ENCODE measurements around the gene SAMD7.

SAMD7 gene

DNA sequence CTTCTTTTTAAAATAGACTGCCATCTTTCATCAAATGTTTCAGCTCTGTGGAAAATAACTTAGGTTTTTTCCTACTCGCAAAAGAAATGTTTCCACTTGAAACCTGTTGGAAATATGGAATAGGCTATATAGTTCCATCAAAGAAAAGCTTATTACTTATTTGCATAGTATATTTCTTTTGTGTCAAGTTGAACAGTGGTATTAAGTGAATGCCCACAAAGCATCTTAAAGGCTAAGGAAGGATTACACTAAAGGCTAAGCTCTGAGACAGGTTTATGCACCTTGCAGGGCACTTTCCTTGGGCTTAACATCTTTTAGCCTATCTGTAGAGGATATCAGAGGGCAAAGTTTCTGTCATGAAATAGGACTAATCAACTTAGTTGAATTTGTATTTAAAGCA lies at the start of gene SAMD7:
TSS of gene SAMD7 (plus strand) at position 301 of the 400 bp plus-strand sequence. CDS start 7,927 bp downstream, outside the sequence.
- no peak for DNase-seq

GRCh38 chr3:169861871-169862270 lies 49.5 kb upstream of the SAMD7 start:
- no peak for DNase-seq

DNA sequence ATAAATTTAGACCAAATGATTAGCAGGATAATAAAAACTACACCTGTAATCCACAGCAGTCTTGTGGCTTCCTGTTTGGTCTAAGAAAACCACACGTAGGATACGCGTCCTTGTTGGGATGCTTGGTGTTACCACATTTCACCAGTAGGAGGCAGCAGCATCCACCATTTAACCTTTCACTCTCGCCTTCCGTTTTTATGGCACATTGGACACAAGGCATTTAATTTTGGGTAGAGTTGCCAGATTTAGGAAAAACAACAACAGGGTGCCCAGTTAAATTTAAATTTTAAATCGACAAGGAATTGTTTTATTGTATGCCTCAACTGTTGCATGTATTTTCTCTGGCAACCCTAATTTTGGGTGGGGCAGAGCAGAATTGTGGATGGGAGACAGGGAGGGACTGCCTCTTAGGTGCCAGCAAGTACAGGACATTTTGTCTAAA lies 47.9 kb upstream of the SAMD7 start:
- DNase-seq = peak; percentile 79

DNA sequence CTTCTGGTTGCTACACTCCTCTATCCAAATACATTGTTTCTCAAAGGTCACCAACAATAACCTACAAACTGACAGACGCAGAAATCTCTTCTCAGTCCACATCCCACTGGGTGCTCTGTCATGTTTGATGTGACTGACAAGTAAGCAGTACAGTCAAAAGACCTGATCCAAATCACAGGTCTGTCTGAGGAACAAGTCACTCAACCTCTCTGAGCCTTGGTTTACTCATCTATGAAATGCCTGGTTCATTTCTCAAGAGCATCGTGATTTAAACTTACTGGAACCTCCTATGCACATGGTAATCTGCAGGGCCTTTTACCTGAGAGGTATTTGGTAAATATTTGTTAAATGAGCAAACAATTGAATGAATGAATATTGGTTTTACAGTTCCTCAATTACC lies 47.1 kb upstream of the SAMD7 start:
- DNase-seq = no peak

DNA sequence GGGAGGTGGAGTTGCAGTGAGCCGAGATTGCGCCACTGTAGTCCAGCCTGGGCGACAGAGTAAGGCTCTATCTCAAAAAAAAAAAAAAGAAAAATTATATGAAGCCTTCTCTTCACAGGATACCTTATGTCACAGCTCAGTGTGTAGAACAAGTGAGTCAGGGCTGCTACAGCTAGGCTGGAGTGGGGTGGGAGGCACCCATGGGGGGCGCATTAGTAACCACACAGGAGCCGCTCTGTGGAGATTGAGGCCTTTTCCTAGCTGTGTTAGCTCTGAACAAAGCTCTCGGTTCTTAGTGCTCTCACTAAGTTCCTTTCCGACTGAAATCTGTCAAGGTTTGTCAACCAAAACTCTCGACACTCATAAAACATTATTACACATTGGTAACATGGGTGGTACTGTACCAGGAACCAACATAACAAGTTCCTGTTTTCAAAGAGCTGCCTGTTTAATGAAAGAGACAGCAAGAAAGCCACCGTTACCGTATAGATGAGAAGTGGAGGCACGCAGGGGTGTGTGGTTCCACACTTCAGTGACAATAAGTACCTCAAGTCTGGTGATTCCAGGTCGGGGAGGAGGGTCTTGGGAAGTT lies 46.1 kb upstream of the SAMD7 start:
- no peak for DNase-seq

DNA sequence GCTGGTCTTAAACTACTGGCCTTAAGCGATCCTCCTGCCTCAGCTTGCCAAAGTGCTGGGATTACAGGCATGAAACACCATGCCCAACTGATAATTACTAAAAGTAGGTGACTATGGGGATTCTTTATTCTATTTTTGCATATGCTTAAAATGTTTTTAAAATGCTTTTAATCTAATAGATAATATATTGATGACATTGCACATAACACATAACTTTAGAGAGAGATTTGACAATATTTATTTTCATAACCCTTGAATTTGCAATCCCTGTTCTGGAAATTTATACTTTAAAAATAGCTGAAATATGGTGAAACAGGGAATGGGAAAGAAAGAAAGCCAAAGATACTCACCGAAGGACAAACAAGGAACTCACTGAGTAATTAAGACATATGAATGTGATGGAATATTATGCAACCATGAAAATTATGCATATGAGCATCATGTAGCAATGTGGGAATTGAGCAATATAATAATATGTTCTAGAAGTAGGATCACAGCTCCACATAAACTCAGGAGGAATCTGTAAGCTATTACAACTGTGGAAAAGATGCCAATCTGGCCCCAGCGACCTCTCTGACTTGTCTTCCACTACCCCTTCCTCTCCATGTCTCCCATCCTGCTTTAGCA lies 43.7 kb upstream of the SAMD7 start:
- no peak for DNase-seq

- no peak for DNase-seq
Measured at GRCh38 chr3:169868369-169868768, 43.0 kb upstream of the SAMD7 start.

GRCh38 chr3:169869484-169870220 lies 41.7 kb upstream of the SAMD7 start, which contains the start of gene LRRC31:
Gene LRRC31 (minus strand): TSS chr3:169869935. CDS start chr3:169869807, 128 bp downstream.
- no peak for DNase-seq

DNA sequence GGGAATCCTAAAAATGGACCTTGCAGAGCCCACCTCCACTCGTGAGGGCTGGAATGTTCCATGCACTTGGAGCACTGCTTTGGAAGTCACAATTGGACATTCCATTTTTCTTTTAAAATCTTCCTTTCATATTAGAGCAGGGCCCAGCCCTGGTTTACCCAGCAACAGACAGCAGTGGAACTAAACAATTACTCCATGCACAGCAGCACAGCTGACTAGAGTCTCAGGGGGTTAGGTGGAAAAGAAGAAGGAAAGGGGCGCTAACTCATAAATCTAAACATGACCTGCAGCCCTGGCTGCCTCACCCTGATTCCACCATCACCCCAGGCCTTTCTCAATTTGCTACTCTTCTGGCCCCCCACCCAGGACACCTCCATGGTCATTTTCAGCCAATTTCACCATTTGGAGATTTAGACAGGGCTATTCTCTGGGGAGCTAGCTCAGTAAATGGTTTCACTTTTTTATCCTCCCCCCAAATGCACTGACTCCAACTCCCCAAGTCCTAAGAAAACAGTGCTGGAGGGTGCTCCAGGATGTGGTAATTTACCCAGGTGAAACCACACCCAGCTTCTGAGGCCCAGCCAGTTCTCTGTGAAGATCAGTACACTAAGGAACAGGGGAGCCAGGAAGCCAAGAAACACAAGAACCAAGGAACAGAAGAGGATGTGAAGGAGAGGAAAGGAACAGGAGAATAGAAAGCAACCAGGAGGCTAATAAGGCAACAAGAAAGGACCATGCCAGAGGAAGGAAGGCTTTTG lies 40.1 kb upstream of the SAMD7 start:
- no peak for DNase-seq

DNA sequence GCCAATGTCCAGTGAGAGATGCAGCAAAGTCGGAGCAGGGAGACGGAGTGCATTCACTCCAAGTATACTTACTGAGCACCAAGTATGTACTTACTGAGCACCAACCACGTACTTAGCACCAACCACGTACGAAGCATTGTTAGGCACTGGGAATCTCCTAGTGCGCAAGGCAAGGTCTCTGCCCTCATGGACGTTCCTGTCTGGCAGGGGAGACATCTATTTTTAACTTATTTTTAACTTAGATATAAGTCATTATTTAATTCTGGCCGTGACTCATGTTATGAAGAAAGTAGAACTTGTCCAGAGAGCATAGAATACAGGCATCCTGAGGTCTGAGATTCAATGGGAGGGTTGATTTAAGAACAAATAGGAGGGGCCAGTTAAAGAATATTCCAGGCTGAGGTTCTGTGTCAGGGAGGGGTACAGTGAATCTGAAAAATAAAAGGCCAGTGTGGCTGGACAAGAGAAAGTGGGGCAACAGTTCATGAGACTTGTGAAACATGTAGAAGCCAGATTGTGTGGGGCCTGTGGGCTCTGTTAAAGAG lies 32.3 kb upstream of the SAMD7 start:
- no peak for DNase-seq

- DNase-seq = no peak
Measured at GRCh38 chr3:169879845-169880575, 31.4 kb upstream of the SAMD7 start.

DNA sequence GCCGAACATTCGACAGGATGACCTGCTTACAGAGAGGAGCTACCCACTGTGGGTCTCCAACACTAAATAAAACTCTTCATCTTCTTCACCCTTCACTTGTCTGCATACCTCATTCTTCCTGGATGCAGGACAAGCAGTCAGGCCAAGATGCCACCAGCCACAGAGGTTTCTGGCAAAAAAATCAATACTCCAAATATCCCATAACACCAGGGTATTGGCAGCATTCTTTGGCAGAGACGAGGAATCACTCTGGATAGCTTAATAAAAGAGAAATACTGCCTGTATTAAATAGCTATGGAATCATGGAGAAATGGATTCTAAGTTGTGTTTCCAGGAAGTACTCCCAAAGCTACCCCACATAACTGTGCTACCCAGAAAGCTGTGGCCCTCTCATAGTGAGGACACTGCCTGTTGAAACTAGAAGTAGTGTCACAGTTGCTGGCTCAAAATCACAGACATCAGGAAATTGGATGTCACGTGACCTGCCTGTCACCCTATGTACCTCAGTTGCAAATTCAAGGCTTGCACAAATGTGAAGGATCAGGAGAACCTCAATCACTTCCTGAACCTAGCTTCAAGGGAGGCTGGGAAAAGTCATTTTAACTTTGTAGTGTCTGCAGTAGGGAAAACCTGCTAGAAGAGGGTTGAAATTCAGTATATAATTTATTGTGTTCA lies 30.7 kb upstream of the SAMD7 start:
- no peak for DNase-seq

DNA sequence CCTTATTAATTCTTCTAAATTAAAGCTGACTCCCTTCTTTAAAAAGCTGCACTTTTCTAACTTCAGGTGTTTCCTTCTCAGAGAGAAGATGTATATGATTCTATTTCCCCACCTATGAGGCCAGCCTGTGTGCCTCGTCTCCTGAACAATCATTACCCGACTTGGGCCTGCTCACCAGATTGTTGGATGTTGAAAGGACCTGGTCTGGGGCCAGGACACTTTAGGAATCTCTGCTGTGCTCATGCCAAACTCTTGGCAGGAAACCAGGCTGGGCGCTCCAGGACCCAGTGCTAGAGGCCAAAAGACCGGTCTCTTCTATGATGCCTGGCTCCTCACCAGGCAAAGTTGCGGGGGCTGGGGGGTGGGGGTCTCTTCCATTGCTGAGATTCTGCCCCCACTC lies 24.7 kb upstream of the SAMD7 start:
- no peak for DNase-seq

- DNase-seq = no peak
Measured at GRCh38 chr3:169891886-169892285, 19.5 kb upstream of the SAMD7 start.

GRCh38 chr3:169894110-169894509 lies 17.3 kb upstream of the SAMD7 start:
- no peak for DNase-seq

GRCh38 chr3:169895072-169895471 lies 16.3 kb upstream of the SAMD7 start:
- DNase-seq = no peak

DNA sequence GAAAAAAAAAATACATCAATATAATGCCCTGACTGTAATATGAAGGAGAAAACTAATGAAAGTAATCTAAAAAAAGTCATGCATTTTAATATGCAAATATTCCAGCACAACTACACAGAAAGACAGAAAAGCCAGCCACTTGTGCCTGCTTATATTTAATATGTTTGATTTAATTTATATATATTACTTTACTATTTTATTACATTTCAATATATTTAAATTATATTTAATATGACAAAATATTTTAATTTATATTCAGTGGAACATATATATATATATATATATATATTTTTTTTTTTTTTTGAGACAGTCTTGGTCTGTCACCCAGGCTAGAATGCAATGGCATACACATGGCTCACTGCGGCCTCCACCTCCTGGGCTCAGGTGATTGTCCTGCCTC lies 14.1 kb upstream of the SAMD7 start:
- DNase-seq = no peak

DNA sequence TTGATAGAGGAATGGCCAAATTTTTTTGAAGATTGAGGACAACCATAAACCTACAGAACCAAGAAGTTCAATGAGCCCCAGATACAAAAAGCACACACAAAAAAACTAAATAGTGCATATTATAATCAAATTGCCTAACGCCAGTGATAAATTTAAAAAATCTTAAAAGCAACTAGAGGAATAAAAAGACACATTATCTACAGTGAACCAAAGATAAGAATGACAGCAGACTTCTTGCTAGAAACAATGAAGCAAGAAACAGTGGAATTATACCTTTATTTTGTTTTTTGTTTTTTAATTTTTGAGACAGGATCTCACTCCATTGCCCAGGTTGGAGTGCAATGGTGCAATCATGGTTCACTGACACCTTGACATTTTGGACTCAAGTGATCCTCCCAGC lies 9.9 kb upstream of the SAMD7 start:
- no peak for DNase-seq

DNA sequence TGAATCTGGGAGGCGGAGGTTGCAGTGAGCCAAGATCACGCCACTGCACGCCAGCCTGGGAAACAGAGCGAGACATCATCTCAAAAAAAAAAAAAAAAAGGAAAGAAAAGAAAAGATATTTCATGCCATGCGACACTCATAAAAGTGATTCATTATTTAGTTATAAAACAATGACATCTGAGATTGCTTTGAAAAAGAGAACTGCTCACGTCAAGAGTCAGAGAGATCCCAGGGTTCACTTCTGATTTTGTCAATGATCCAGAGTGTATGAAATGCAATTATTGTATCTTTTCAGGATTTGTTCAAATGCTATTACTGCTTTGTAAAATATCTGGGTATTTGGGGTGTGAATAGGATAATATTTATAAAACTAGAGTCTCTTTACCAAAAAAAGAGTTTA lies 6.0 kb upstream of the SAMD7 start:
- no peak for DNase-seq

GRCh38 chr3:169907476-169907875 lies 3.9 kb upstream of the SAMD7 start:
- no peak for DNase-seq

DNA sequence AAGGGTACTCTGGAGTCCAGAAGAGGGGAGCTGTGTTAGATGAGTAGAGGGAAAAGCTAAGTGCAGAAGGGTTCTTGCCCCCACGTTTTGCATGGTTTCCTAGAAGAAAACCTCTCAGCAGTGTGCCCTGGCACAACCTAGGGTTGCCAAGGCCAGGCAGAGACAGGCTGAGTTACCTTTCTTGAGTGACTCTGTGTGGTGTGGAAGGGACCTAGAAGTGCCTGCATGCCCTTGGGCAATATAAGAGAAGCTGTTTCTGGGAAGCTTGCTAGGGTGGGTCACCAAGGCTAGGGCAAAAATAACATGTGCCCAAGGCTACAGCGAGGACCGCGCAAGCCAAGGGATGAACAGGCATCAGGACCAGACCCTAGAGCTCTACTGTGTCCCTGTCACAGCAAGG lies 3.4 kb upstream of the SAMD7 start:
- no peak for DNase-seq

DNA sequence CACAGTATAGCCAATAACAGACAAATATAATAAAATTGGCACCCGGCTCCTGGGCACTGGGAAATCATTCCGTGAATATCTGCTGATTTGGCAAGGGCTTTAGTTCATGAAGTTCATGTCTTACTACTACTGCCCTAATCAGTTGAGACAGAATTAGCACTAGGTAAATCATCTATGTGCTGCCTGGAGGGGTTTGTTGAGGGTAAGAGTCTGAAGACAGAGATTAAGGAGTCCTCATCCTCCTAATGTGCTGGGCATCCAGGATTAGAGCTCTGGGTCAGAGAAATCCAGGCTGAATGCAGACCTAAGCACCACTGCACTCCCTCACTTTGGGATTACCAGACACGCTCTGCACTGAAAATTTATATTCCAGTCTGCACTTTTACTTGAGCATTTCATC lies 2.0 kb downstream of the SAMD7 start:
- DNase-seq = no peak
